Activated CD4-positive, alpha-beta T cell treated with anti-CD3 and anti-CD28 coated beads, Interleukin-2, amount 50 U/mL, for 1 hour (primary cell): Measurements from ENCODE around the gene CFAP77.

ENCODE experiments used
- DNase-seq: peaks from one replicate; pipeline ENCODE4 v3.0.0-alpha.2; 2020

Gene CFAP77

DNA sequence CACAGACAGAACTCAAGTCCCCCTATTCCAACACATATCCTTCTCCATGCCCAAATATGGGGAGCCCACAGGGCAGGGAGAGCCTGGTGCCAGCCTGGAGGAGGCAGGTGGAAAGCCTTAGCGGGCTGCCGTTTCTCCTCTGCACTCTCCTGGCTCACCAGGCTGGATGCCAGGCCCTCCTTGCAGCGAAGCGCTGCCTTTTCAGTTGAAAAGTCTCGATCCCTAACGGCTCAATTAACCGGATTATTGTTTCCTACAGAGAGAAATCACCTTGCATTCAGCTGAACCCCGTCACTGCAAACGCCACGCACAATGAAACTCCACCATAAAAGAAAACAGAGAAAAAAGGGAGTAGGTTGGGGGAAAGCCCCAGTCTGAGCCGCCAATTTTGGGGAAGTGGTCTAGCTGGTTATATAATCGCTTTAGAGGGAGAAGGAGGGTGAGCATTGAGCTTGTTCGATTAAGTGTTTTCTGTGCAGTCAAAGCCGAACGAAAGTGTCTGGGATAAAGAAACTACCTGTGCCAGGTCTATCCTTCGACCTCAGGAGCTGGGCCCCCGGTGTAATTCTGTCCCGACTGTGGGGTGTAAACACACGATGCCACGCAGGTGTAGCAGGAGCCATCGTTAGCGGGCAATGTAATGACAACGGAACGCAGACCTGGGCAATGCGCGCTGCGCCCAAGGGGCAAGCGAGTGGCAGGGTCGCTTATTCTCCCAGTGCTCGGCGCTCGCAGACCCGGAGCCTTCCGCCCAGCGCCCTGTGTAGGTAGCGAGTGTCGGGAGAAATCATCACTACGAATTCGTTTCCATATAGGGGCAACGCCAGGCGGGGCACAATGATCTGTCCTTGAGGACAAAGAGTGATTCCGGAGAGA, 176.2 kb downstream of the CFAP77 start:
- no peak for DNase-seq

DNA sequence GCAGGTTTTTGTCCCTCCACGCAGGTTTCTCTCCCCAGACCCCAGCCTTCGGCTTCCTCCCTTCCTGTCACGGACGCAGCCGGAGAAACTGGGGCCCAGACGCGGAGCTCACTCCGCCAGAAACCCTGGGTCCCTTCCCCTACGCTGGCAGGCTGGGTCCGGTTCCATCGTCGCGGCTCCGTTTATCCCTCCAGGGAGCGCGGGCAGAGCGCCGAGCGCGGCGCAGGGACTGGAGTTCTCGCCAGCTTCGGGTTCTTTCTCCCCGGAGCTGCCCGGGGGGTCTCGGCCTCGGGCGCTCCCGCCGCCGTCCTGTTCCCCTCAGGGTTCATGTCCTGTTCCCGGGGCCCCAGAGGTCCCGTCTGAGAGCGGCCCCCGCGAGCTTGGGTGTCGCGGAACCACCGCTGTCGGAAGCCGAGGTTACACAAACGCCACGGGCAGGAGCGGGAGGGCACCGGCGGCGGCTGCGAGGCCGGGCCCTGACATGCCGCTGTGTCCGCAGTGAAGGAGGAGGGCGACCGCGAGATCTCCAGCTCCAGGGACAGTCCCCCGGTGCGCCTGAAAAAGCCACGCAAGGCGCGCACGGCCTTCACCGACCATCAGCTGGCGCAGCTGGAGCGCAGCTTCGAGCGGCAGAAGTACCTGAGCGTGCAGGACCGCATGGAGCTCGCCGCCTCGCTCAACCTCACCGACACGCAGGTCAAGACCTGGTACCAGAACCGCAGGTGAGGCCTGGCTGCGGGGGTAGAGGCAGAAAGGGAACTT, 177.0 kb downstream of the CFAP77 start:
- DNase-seq = no peak

DNA sequence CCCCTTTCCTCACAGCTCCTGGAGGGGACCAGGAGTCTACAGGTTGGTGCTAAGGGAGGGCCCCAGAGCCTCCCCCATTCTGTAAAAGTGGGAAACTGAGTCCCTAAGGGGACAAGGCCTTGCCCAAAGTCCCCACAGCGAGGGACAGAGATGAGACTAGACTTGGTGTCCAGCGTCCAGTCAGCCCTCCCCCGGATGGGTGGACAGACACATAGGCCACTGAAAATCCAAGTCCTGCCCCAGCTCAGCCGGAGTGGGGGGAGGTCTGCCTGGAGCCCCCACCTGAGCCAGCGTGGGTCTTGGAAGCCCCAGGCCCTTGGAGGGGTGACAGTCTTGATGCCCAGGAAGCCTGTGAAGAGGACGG, 177.6 kb downstream of the CFAP77 start:
- DNase-seq = no peak

GRCh38 chr9:132588098-132588497, 178.1 kb downstream of the CFAP77 start:
- no peak for DNase-seq

DNA sequence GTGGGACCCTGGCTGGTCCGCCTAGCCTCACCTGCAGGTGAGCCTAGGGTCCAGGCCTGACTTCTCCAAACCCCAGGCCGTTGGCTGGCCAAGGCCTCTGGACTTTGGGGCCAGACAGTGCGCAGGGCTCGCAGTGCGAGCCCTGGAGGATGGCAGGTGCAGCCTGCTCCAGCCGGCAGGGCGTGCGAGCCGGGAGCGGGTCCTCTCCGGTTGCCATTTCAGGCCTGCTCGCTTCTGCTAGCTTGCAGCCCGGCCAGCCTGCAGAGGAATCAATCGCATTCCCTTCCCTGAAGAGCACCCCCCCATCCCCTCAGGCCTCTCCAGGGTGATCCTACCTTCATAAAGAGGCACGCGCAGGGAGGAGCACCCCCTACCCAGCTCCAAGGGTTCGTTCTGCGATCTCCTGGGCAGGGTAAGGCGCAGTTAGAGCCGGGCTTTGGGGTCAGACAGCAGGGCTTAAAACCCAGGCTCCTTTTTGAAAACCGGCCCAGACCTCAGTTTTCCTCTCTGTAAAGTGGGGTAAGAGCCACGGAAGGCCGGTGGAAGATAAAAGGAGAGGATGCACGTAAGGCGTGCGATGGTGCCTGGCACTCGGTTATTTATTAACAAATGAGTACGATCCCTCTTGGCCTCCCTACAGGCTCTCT, 178.6 kb downstream of the CFAP77 start:
- no peak for DNase-seq

GRCh38 chr9:132589148-132590036, 179.4 kb downstream of the CFAP77 start:
- no peak for DNase-seq

DNA sequence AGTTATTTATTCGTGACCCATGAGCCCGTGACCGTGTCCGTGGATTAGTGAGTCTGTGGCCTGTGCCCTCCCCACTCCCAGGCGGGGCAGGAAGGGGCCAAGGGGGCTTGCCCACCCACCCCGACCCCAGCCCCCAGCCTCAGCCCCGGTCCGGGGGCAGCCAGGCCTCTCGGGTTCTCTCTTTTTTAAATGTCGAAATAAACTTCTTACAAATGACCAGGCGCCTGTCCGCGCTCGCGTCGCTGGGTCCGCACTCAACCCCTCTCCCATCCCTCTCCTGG, 180.0 kb downstream of the CFAP77 start:
- no peak for DNase-seq

- DNase-seq = no peak
These were observed 180.5 kb downstream of the CFAP77 start for GRCh38 chr9:132590318-132591182.

GRCh38 chr9:132591244-132591643, 181.2 kb downstream of the CFAP77 start:
- no peak for DNase-seq

DNA sequence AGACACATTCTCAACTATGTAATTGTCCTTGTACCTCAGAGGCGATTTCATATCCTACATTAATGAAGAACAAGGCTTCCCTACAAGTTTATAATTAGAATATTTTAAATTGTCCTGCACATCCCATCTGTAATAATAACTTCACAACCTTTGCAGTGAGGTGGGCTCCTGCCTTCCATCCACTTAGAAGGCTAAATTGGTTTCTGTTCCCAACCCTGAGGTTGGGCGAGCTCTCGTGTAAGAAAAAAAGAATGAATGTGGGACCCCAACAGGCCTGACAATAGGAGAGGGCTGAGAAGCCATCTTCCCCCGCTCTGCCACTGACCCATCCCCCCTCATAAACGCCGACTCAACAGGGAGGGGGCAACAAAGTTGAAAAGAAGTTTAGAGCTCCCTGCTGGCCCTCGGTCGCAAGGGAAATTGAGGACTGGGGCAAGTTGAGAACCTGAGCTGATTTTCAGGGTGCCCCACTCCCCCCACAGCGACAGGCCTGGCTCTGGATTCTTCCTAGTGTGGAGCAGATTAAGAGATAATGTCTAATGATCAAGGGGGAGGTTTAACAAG, 181.8 kb downstream of the CFAP77 start:
- DNase-seq = no peak

- DNase-seq = no peak
These were observed 182.4 kb downstream of the CFAP77 start for GRCh38 chr9:132592451-132592850.

GRCh38 chr9:132594412-132594811, 184.4 kb downstream of the CFAP77 start:
- DNase-seq = no peak

GRCh38 chr9:132595319-132595718, 185.3 kb downstream of the CFAP77 start:
- no peak for DNase-seq

DNA sequence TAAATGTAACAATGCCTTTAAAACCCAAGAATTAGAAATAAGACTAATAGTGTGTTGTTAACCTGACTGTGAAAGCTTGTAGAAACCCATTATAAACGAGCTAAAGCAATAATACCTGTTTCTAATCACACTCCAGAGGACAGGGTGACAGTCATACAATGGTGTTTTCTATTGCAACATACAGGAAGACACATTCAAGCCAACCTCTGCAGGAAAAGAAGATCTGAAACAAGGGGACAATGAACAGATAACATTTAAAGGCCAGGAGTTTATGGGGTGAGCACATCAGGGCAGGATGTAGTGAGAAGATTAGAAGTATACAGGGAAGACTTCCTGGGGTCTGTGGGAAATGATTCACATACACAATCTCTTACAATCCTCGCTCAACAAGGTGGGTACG, 186.2 kb downstream of the CFAP77 start:
- no peak for DNase-seq

GRCh38 chr9:132597073-132597775, 187.2 kb downstream of the CFAP77 start:
- no peak for DNase-seq

DNA sequence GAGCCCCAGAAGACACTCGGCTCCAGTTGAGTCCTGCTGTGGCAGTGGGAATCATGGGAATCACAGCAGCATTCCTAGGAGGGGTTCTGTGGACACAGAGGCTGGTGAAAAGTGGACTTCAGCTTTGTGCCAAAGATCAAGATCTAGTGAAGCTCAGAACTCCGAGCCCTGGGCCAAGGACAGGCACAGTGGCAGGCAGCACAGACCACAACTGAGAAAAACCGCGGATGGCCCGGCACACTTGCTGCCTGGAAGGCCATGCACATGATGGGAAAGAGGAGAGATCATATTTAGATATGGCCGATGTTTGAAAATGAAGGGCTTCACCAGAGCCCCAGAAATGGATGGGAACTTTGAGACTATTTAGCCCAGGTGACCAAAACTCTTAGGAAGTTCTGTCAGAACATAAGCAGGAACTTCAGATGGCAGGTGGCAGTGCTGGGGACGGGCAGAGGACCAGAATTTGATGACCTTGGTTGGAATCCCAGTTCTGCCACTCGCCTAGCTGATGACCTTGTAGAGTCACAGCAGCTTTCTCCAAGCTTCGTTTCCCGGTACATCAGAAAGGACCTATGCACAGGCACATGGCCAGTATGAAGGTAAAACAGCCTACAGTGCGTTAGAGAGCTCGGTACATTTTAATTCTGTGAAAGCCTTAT, 190.4 kb downstream of the CFAP77 start:
- no peak for DNase-seq

DNA sequence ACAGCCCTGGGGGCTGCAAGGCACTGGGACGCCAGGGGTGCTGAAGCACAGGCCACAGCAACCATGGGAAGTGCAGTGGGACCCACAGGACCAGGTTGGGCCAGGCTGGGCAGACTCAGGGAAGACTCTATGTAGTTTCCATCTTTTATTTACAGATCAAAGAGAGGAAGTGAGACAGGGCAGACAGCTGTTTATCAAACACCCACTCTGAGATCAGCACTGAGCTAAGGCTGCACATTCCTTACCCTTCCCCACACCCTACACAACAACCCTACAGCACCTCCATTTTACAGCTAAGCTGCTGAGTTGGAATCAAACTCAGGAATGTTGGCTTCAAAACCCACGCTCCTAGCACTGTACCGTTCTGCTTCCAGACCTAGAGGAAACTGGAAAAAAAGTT, 192.2 kb downstream of the CFAP77 start:
- DNase-seq = no peak

DNA sequence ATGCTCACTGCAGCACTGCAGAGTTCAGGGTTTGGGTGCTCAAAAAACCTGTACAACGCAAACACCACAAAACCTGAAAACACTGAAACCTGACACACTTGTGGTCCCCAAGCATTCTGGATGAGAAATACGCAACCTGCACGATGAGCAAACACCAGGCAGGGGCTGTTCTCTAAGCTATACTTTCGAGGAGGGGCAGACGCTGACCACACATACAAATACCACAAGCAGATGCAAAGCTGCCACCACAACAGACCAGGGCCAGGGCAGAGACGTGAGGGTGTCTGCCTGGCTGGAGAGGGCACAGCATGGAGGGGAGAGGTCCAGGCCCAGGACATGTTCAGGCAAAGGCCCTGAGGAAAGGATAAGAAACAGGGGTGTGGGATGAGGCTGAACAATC, 195.4 kb downstream of the CFAP77 start:
- DNase-seq = no peak

DNA sequence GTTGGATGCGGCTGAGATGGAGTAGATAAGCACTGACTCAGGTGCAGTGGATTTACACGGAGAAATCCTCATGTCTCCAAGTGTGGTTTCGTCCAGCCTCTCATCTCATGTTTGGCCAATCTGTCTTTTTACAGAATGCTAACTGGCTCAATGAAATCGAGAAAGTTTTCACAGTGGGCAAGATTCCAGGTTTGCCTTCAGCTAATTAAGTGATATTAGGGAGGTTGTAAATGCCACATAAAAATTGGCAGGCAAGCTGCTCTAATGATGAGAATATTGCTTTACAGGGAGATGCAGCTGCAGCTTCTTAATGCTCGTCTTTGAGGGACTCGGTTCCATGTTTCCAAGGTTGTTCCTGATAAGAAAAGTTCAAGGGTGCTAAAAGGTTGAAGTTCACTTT, 196.1 kb downstream of the CFAP77 start:
- no peak for DNase-seq

GRCh38 chr9:132609184-132609583, 199.2 kb downstream of the CFAP77 start:
- DNase-seq = no peak
